NCI-H82 (cell line): ENCODE results near the gene ATP2B1.

ENCODE experiments used
- DNase-seq: peaks from one replicate; lab custom pipeline; 2025; lab: John Stamatoyannopoulos, UW

ATP2B1 gene

DNA sequence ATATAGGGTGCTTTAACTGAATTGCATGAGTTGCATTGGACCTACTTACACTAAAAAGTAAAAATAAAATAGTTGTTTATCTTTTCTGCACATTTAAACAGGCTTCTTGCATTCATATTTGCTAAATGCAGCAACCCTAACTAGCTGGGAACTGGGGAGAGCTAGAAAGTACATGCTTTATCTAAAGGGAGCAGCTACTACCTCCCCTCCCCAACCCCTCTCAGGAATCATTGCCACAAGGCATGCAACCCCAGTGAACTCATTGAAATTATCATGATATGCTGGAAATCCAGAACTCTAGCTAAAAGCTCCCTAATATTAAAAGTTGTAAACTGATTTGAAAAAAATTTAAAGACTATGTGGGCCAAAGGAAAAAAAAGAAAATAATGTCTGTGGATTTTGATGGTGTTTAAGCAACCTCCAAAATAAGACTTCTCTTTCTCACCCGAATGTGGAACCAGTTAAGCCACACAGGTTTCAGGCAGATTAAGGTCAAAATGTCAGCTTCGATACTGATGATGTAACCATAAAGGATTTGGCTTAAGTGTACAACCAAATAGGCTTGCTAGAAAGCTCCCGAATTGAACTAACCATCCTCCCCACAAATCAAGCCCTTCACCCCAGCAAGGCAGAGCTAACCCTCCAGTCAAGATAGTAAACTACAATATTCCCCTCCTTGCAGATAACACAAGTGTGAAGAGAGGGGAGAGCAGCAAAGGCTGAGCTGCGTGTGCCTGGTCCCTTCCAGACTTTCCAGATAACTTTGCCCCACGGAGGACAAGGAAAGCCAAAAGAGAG is 169.0 kb downstream of the ATP2B1 start:
- DNase-seq, result peak; percentile 72

DNA sequence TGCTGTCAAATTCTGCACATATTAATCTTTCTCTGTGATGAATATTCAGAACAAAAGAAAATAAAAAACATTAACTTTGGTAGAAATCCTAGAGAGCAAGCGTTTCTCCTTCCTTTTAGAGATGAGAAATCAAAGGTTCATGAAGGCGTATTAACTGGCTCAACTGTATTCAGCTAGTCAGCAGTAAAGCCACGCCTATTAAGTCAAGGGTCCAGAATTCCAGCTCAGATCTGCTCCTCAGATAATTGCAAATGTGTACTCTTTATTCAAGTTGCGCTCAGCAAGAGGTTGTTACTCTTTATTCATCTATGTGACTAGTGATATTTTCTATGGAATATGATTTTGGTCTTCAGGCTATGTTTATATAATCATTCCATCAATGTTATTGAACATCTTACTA is 169.7 kb downstream of the ATP2B1 start:
- peak; percentile 2 for DNase-seq
